H9 (cell line): ENCODE results near the gene NHSL1. TPM values are rescaled to one million over a fixed set of nuclear protein-coding genes. Genes with fewer than 3 reads are reported as not detected.

Experiments used
- DNase-seq: peaks from one replicate; pipeline ENCODE4 v3.0.0-alpha.2; 2017
- H2AFZ ChIP-seq: one replicate; pipeline ENCODE4 v1.6.1; 2013; ENCODE audit warnings: mild to moderate bottlenecking, low read length, control low read depth, moderate library complexity
- H2AK5ac ChIP-seq: 2 replicates; pipeline ENCODE4 v1.6.1; 2013; ENCODE audit warnings: low read length, control low read depth, mixed read lengths; ENCODE audit not compliant: insufficient read length
- H2BK120ac ChIP-seq: one replicate; pipeline ENCODE4 v1.6.1; 2013; ENCODE audit warnings: low read depth, mild to moderate bottlenecking, low read length, control low read depth, inconsistent platforms; ENCODE audit not compliant: poor library complexity, severe bottlenecking
- H2BK12ac ChIP-seq: 2 replicates; pipeline ENCODE4 v1.6.1; 2013; ENCODE audit warnings: low read length, control low read depth, mixed read lengths, low read depth; ENCODE audit not compliant: insufficient read length
- H2BK15ac ChIP-seq: 2 replicates; pipeline ENCODE4 v1.6.1; 2013; ENCODE audit warnings: low read depth, low read length, control low read depth
- H2BK20ac ChIP-seq: one replicate; pipeline ENCODE4 v1.6.1; 2013; ENCODE audit warnings: low read depth, mild to moderate bottlenecking, low read length, control low read depth, inconsistent platforms; ENCODE audit not compliant: poor library complexity, severe bottlenecking
- H2BK5ac ChIP-seq: 2 replicates; pipeline ENCODE4 v1.6.1; 2013; ENCODE audit warnings: low read length, control low read depth, mixed read lengths; ENCODE audit not compliant: insufficient read length
- H3K14ac ChIP-seq: 2 replicates; pipeline ENCODE4 v1.6.1; 2013; ENCODE audit warnings: low read length, control low read depth; ENCODE audit not compliant: insufficient read depth
- H3K18ac ChIP-seq: 2 replicates; pipeline ENCODE4 v1.6.1; 2013; ENCODE audit warnings: low read depth, mild to moderate bottlenecking, mixed read lengths, low read length, control low read depth; ENCODE audit not compliant: insufficient read length
- H3K23ac ChIP-seq: 2 replicates; pipeline ENCODE4 v1.6.1; 2013; ENCODE audit warnings: low read length, control low read depth, mixed read lengths, low read depth; ENCODE audit not compliant: insufficient read length
- H3K23me2 ChIP-seq: 2 replicates; pipeline ENCODE4 v1.6.1; 2013; ENCODE audit warnings: low read depth, mild to moderate bottlenecking, mixed read lengths, low read length, control low read depth; ENCODE audit not compliant: insufficient read length, poor library complexity, severe bottlenecking
- H3K27ac ChIP-seq: 2 replicates; pipeline ENCODE4 v1.5.1; 2013; ENCODE audit warnings: low read length, control low read depth, mixed read lengths, low read depth; ENCODE audit not compliant: insufficient read length
- H3K27me3 ChIP-seq: 2 replicates; pipeline ENCODE4 v1.6.1; 2013; ENCODE audit warnings: low read length, control low read depth, inconsistent platforms; ENCODE audit not compliant: insufficient read depth
- H3K4ac ChIP-seq: 2 replicates; pipeline ENCODE4 v1.6.1; 2013; ENCODE audit warnings: low read depth, mild to moderate bottlenecking, control low read depth, inconsistent platforms, low read length, moderate library complexity
- H3K4me1 ChIP-seq: 2 replicates; pipeline ENCODE4 v1.6.1; 2013; ENCODE audit warnings: low read length, control low read depth, inconsistent platforms; ENCODE audit not compliant: insufficient read depth
- H3K4me2 ChIP-seq: 2 replicates; pipeline ENCODE4 v1.6.1; 2013; ENCODE audit warnings: low read length, control low read depth, mixed read lengths; ENCODE audit not compliant: insufficient read length, insufficient read depth
- H3K56ac ChIP-seq: 2 replicates; pipeline ENCODE4 v1.6.1; 2013; ENCODE audit warnings: low read depth, mild to moderate bottlenecking, mixed read lengths, low read length, control low read depth; ENCODE audit not compliant: insufficient read length
- H3K79me1 ChIP-seq: 2 replicates; pipeline ENCODE4 v1.6.1; 2013; ENCODE audit warnings: low read depth, mild to moderate bottlenecking, moderate library complexity, low read length, control low read depth, inconsistent platforms; ENCODE audit not compliant: insufficient read depth, poor library complexity, severe bottlenecking
- H3K79me2 ChIP-seq: 2 replicates; pipeline ENCODE4 v1.6.1; 2013; ENCODE audit warnings: low read length, control low read depth, inconsistent platforms; ENCODE audit not compliant: insufficient read depth
- H3K9ac ChIP-seq: 2 replicates; pipeline ENCODE4 v1.6.1; 2013; ENCODE audit warnings: low read length, control low read depth, mixed read lengths; ENCODE audit not compliant: insufficient read length; ENCODE audit errors: extremely low read depth
- H3K9me3 ChIP-seq: one replicate; pipeline ENCODE4 v1.6.1; 2013; ENCODE audit warnings: low read depth, low read length, inconsistent platforms; ENCODE audit not compliant: control insufficient read depth
- H3T11ph ChIP-seq: one replicate; pipeline ENCODE4 v1.6.1; 2013; ENCODE audit warnings: mild to moderate bottlenecking, low read length, control low read depth, inconsistent platforms
- H4K20me1 ChIP-seq: one replicate; pipeline ENCODE4 v1.6.1; 2013; ENCODE audit not compliant: control insufficient read depth, insufficient read length, insufficient read depth
- H4K5ac ChIP-seq: 2 replicates; pipeline ENCODE4 v1.6.1; 2013; ENCODE audit warnings: low read depth, mild to moderate bottlenecking, mixed read lengths, low read length, control low read depth; ENCODE audit not compliant: insufficient read length
- H4K8ac ChIP-seq: replicated peaks from 2 replicates; pipeline ENCODE4 v1.6.1; 2013; ENCODE audit warnings: low read length, control low read depth, mixed read lengths, low read depth; ENCODE audit not compliant: insufficient read length
- H4K91ac ChIP-seq: 2 replicates; pipeline ENCODE4 v1.6.1; 2013; ENCODE audit warnings: low read depth, mild to moderate bottlenecking, moderate library complexity, mixed read lengths, low read length, control low read depth; ENCODE audit not compliant: insufficient read length
- H3K27ac Mint-ChIP-seq, 3 experiments: 2 replicates in 2 of 3; 3 replicates in 1 of 3; pipeline ENCODE4 v1.8.0; 2020 to 2021; ENCODE audit warnings: mixed read lengths in 3 of 3, mild to moderate bottlenecking in 1 of 3, moderate library complexity in 1 of 3
- H3K27me3 Mint-ChIP-seq: 2 replicates; pipeline ENCODE4 v1.8.0; 2021; ENCODE audit warnings: low read depth, mild to moderate bottlenecking, moderate library complexity, mixed read lengths
- H3K36me3 Mint-ChIP-seq, 3 experiments: 2 replicates in 2 of 3; 3 replicates in 1 of 3; pipeline ENCODE4 v1.8.0; 2020 to 2021; ENCODE audit warnings: low read depth in 3 of 3, mixed read lengths in 3 of 3; ENCODE audit not compliant: insufficient read depth in 1 of 3
- H3K4me1 Mint-ChIP-seq, 2 experiments: 2 replicates each; pipeline ENCODE4 v1.8.0; 2020; ENCODE audit warnings: mixed read lengths in 2 of 2
- H3K4me3 Mint-ChIP-seq, 2 experiments: 2 replicates in 1 of 2; 3 replicates in 1 of 2; pipeline ENCODE4 v1.8.0; 2020 to 2021; ENCODE audit warnings: mild to moderate bottlenecking in 2 of 2, mixed read lengths in 2 of 2, moderate library complexity in 1 of 2
- H3K9me3 Mint-ChIP-seq, 2 experiments: 2 replicates in 1 of 2; 3 replicates in 1 of 2; pipeline ENCODE4 v1.8.0; 2020; ENCODE audit warnings: mild to moderate bottlenecking in 2 of 2, mixed read lengths in 2 of 2, moderate library complexity in 1 of 2
- total RNA-seq: library from RNA; stranded (reverse); gene quantifications from 2 replicates; pipeline ENCODE4 v1.2.1, GENCODE V29; 2021
- TF ChIP-seq, protein P1 (sequence below): fragments of 200-600 bp; sonication (generic); conservative IDR thresholded peaks from 3 replicates; pipeline ENCODE4 v1.8.0; 2021; ENCODE audit warnings: antibody characterized with exemption, mild to moderate bottlenecking

Gene NHSL1
- total RNA-seq, 1 experiment from 2014 or later: 28.7 TPM

GRCh38 chr6:138494312-138494711 lies 5.0 kb downstream of the NHSL1 start:
- Mint-ChIP-seq H3K9me3 (no peaks in the 10 kb centered on the region), H3K4me1 (peaks cover 63 to 65% of the 10 kb centered on the region in 2 experiments), H3K27ac (no peak overlapping the region), H3K36me3 (peaks cover 0 to 13% (median 3%) of the 10 kb centered on the region in 3 experiments; a peak in 4 of 7 replicates), H3K27me3 (no peaks in the 10 kb centered on the region), H3K4me3 (no peak overlapping the region)
- Histone ChIP-seq H2BK12ac (no peak overlapping the region), H3K9me3 (no peaks in the 10 kb centered on the region), H3K4me2 (no peak overlapping the region), H3K79me1 (no peaks in the 10 kb centered on the region), H3K18ac (no peak overlapping the region), H4K5ac (no peak overlapping the region), H2AK5ac (no peak overlapping the region), H3K27me3 (no peaks in the 10 kb centered on the region), H3K79me2 (no peaks in the 10 kb centered on the region; the same call in 1 of the 2 replicates), H2BK5ac (no peak overlapping the region), H3K4ac (no peak overlapping the region), H3K4me1 (peaks cover 7% of the 10 kb centered on the region; the same call in 1 of the 2 replicates), H3T11ph (no peak overlapping the region), H2BK120ac (no peak overlapping the region), H4K8ac (no peak overlapping the region), H3K9ac (no peak overlapping the region), H3K56ac (no peak overlapping the region), H2BK15ac (no peak overlapping the region), H3K23ac (no peak overlapping the region), H3K27ac (no peak overlapping the region), H4K91ac (no peak overlapping the region), H4K20me1 (no peaks in the 10 kb centered on the region), H2BK20ac (no peak overlapping the region), H3K23me2 (no peaks in the 10 kb centered on the region), H2AFZ (no peak overlapping the region), H3K14ac (no peak overlapping the region)
- DNase-seq: no peak
- TF ChIP-seq, protein P1, sequence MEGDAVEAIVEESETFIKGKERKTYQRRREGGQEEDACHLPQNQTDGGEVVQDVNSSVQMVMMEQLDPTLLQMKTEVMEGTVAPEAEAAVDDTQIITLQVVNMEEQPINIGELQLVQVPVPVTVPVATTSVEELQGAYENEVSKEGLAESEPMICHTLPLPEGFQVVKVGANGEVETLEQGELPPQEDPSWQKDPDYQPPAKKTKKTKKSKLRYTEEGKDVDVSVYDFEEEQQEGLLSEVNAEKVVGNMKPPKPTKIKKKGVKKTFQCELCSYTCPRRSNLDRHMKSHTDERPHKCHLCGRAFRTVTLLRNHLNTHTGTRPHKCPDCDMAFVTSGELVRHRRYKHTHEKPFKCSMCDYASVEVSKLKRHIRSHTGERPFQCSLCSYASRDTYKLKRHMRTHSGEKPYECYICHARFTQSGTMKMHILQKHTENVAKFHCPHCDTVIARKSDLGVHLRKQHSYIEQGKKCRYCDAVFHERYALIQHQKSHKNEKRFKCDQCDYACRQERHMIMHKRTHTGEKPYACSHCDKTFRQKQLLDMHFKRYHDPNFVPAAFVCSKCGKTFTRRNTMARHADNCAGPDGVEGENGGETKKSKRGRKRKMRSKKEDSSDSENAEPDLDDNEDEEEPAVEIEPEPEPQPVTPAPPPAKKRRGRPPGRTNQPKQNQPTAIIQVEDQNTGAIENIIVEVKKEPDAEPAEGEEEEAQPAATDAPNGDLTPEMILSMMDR: no peak
